Parathyroid adenoma (tissue), 2 donors: ENCODE data around the gene JADE1.

Experiments used
- H2AFZ ChIP-seq: fragments of 300-600 bp; sonication (generic); one replicate; pipeline ENCODE4 v1.7.0; 2017; ENCODE audit warnings: antibody characterized with exemption, mild to moderate bottlenecking
- H3K27ac ChIP-seq: fragments of 300-600 bp; sonication (generic); one replicate; pipeline ENCODE4 v1.7.0; 2017
- H3K27me3 ChIP-seq: fragments of 300-600 bp; sonication (generic); one replicate; pipeline ENCODE4 v1.7.0; 2017; ENCODE audit warnings: low read length; ENCODE audit not compliant: control insufficient read depth, insufficient read depth
- H3K36me3 ChIP-seq: fragments of 300-600 bp; sonication (generic); one replicate; pipeline ENCODE4 v1.7.0; 2017; ENCODE audit warnings: low read length; ENCODE audit not compliant: control insufficient read depth, insufficient read depth
- H3K4me1 ChIP-seq: fragments of 300-600 bp; sonication (generic); one replicate; pipeline ENCODE4 v1.7.0; 2017; ENCODE audit warnings: control low read depth
- H3K4me2 ChIP-seq: fragments of 300-600 bp; sonication (generic); one replicate; pipeline ENCODE4 v1.7.0; 2017; ENCODE audit warnings: low read length
- H3K4me3 ChIP-seq: fragments of 300-600 bp; sonication (generic); one replicate; pipeline ENCODE4 v1.7.0; 2017; ENCODE audit warnings: low read depth, low read length
- H3K79me2 ChIP-seq: fragments of 300-600 bp; sonication (generic); one replicate; pipeline ENCODE4 v1.7.0; 2017; ENCODE audit warnings: control low read depth
- H3K9ac ChIP-seq: fragments of 300-600 bp; sonication (generic); one replicate; pipeline ENCODE4 v1.7.0; 2017; ENCODE audit warnings: mild to moderate bottlenecking
- H3K9me3 ChIP-seq: fragments of 300-600 bp; sonication (generic); one replicate; pipeline ENCODE4 v1.7.0; 2017; ENCODE audit warnings: low read length; ENCODE audit not compliant: control insufficient read depth
- CTCF ChIP-seq: fragments of 300-600 bp; sonication (generic); IDR thresholded peaks from one replicate; pipeline ENCODE4 v1.7.0; 2017; ENCODE audit warnings: antibody characterized with exemption, mild to moderate bottlenecking
- donor health status: primary hyperparathyroidism.

The JADE1 gene

DNA sequence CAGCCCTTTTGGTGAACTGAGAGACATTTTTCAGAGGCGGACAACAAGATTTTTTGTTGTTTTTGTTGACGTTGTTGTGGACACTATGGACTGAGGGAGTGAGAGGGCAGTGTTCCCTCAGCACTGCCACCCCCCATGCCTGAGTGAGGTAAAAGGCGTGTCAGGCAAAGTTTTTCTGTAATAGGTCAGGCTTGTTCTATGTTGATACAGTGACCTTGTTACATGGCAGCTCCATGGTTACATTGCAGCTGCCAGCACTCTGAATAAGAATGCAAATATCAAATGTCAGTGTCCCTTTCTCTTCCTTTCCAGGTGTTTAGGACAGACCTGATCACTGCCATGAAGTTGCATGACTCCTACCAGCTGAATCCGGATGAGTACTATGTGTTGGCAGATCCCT, 36.6 kb downstream of the JADE1 start:
- Histone ChIP-seq H3K27ac (no peak overlapping the region), H2AFZ (no peak overlapping the region), H3K9me3 (no peaks in the 10 kb centered on the region), H3K4me2 (no peak overlapping the region), H3K4me3 (no peak overlapping the region), H3K27me3 (no peaks in the 10 kb centered on the region), H3K4me1 (peaks cover 6% of the 10 kb centered on the region), H3K9ac (no peak overlapping the region), H3K79me2 (peaks cover 7% of the 10 kb centered on the region), H3K36me3 (no peaks in the 10 kb centered on the region)
- TF ChIP-seq CTCF: no peak

- H3K79me2 ChIP-seq: peaks cover 7% of the 10 kb centered on the region
Measured at GRCh38 chr4:128847082-128847724, 37.7 kb downstream of the JADE1 start.

GRCh38 chr4:128848461-128848860, 39.0 kb downstream of the JADE1 start:
- Histone ChIP-seq H3K79me2 (peaks cover 3% of the 10 kb centered on the region), H3K9me3 (no peaks in the 10 kb centered on the region), H3K4me3 (no peak overlapping the region), H3K4me1 (peaks cover 6% of the 10 kb centered on the region), H2AFZ (no peak overlapping the region), H3K36me3 (no peaks in the 10 kb centered on the region), H3K4me2 (no peak overlapping the region), H3K9ac (no peak overlapping the region), H3K27me3 (no peaks in the 10 kb centered on the region), H3K27ac (no peak overlapping the region)
- TF ChIP-seq CTCF: no peak

More at GRCh38 chr4:128847082-128847724, 37.7 kb downstream of the JADE1 start:
- H3K4me3 ChIP-seq: no peak overlapping the region
- peaks cover 6% of the 10 kb centered on the region for H3K4me1 ChIP-seq
- H3K36me3 ChIP-seq: no peaks in the 10 kb centered on the region
- no peaks in the 10 kb centered on the region for H3K9me3 ChIP-seq
- H3K27me3 ChIP-seq: no peaks in the 10 kb centered on the region
- no peak overlapping the region for H3K9ac ChIP-seq
- no peak overlapping the region for H3K4me2 ChIP-seq
- H3K27ac ChIP-seq: no peak overlapping the region
- no peak for TF ChIP-seq CTCF
- no peak overlapping the region for H2AFZ ChIP-seq

DNA sequence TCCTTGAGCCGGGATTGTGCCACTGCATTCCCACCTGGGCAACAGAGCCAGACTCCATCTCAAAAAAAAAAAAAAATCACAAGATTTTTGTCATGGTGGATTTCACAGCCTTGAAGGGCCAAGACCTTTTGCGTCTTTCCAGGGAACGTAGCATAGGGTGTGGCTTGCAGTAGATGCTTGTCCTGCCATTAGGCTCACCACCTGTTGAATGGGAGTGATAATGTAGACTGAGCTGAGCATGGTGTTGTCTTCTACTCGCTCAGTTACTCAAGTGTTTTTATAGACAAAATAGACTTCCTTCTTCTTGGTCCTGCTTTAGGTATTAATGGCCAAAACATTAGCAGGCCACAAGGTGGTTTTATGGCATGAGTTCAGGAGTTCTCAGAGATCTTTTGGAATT, 40.8 kb downstream of the JADE1 start:
- no peak for TF ChIP-seq CTCF
- no peak overlapping the region for H3K4me3 ChIP-seq
- no peaks in the 10 kb centered on the region for H3K27me3 ChIP-seq
- no peak overlapping the region for H3K9ac ChIP-seq
- H3K27ac ChIP-seq: no peak overlapping the region
- H2AFZ ChIP-seq: no peak overlapping the region
- H3K79me2 ChIP-seq: peaks cover 3% of the 10 kb centered on the region
- H3K9me3 ChIP-seq: no peaks in the 10 kb centered on the region
- no peak overlapping the region for H3K4me2 ChIP-seq
- H3K36me3 ChIP-seq: no peaks in the 10 kb centered on the region
- H3K4me1 ChIP-seq: peaks cover 6% of the 10 kb centered on the region

DNA sequence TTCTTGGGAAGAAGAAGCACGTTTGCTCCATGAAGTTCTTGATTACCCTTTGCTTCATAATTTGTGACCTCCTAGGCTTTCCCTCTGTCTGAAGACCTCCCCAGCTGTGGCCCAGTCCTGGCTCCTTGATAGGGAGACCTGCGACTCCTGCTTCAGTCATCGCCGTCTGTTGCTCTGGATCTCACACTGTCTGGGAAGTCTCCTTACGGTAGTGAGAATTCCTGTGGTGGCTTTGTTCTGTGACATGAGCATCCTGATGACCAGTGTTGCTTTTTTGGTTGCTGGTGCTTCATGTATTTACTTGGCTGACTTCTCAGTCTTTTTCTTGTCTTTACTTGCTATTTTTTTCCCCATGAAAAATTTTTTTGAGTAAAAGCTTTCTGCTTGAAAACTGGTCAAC, 44.2 kb downstream of the JADE1 start:
- Histone ChIP-seq H3K4me1 (no peaks in the 10 kb centered on the region), H3K9me3 (no peaks in the 10 kb centered on the region), H2AFZ (no peak overlapping the region), H3K27ac (no peak overlapping the region), H3K4me3 (no peak overlapping the region), H3K4me2 (no peak overlapping the region), H3K9ac (no peak overlapping the region), H3K36me3 (no peaks in the 10 kb centered on the region), H3K79me2 (no peaks in the 10 kb centered on the region), H3K27me3 (no peaks in the 10 kb centered on the region)
- TF ChIP-seq CTCF: no peak
